H9 (cell line): Measurements from ENCODE around the gene ERGIC3. TPM values are rescaled to one million over a fixed set of nuclear protein-coding genes. Genes with fewer than 3 reads are reported as not detected.

Experiments
- DNase-seq: peaks from one replicate; pipeline ENCODE4 v3.0.0-alpha.2; 2017
- H2AFZ ChIP-seq: one replicate; pipeline ENCODE4 v1.6.1; 2013; ENCODE audit warnings: mild to moderate bottlenecking, low read length, control low read depth, moderate library complexity
- H2AK5ac ChIP-seq: 2 replicates; pipeline ENCODE4 v1.6.1; 2013; ENCODE audit warnings: low read length, control low read depth, mixed read lengths; ENCODE audit not compliant: insufficient read length
- H2BK120ac ChIP-seq: one replicate; pipeline ENCODE4 v1.6.1; 2013; ENCODE audit warnings: low read depth, mild to moderate bottlenecking, low read length, control low read depth, inconsistent platforms; ENCODE audit not compliant: poor library complexity, severe bottlenecking
- H2BK12ac ChIP-seq: 2 replicates; pipeline ENCODE4 v1.6.1; 2013; ENCODE audit warnings: low read length, control low read depth, mixed read lengths, low read depth; ENCODE audit not compliant: insufficient read length
- H2BK15ac ChIP-seq: 2 replicates; pipeline ENCODE4 v1.6.1; 2013; ENCODE audit warnings: low read depth, low read length, control low read depth
- H2BK20ac ChIP-seq: one replicate; pipeline ENCODE4 v1.6.1; 2013; ENCODE audit warnings: low read depth, mild to moderate bottlenecking, low read length, control low read depth, inconsistent platforms; ENCODE audit not compliant: poor library complexity, severe bottlenecking
- H2BK5ac ChIP-seq: 2 replicates; pipeline ENCODE4 v1.6.1; 2013; ENCODE audit warnings: low read length, control low read depth, mixed read lengths; ENCODE audit not compliant: insufficient read length
- H3K14ac ChIP-seq: 2 replicates; pipeline ENCODE4 v1.6.1; 2013; ENCODE audit warnings: low read length, control low read depth; ENCODE audit not compliant: insufficient read depth
- H3K18ac ChIP-seq: 2 replicates; pipeline ENCODE4 v1.6.1; 2013; ENCODE audit warnings: low read depth, mild to moderate bottlenecking, mixed read lengths, low read length, control low read depth; ENCODE audit not compliant: insufficient read length
- H3K23ac ChIP-seq: 2 replicates; pipeline ENCODE4 v1.6.1; 2013; ENCODE audit warnings: low read length, control low read depth, mixed read lengths, low read depth; ENCODE audit not compliant: insufficient read length
- H3K23me2 ChIP-seq: 2 replicates; pipeline ENCODE4 v1.6.1; 2013; ENCODE audit warnings: low read depth, mild to moderate bottlenecking, mixed read lengths, low read length, control low read depth; ENCODE audit not compliant: insufficient read length, poor library complexity, severe bottlenecking
- H3K27ac ChIP-seq: 2 replicates; pipeline ENCODE4 v1.5.1; 2013; ENCODE audit warnings: low read length, control low read depth, mixed read lengths, low read depth; ENCODE audit not compliant: insufficient read length
- H3K27me3 ChIP-seq: 2 replicates; pipeline ENCODE4 v1.6.1; 2013; ENCODE audit warnings: low read length, control low read depth, inconsistent platforms; ENCODE audit not compliant: insufficient read depth
- H3K4ac ChIP-seq: 2 replicates; pipeline ENCODE4 v1.6.1; 2013; ENCODE audit warnings: low read depth, mild to moderate bottlenecking, control low read depth, inconsistent platforms, low read length, moderate library complexity
- H3K4me1 ChIP-seq: 2 replicates; pipeline ENCODE4 v1.6.1; 2013; ENCODE audit warnings: low read length, control low read depth, inconsistent platforms; ENCODE audit not compliant: insufficient read depth
- H3K4me2 ChIP-seq: 2 replicates; pipeline ENCODE4 v1.6.1; 2013; ENCODE audit warnings: low read length, control low read depth, mixed read lengths; ENCODE audit not compliant: insufficient read length, insufficient read depth
- H3K56ac ChIP-seq: 2 replicates; pipeline ENCODE4 v1.6.1; 2013; ENCODE audit warnings: low read depth, mild to moderate bottlenecking, mixed read lengths, low read length, control low read depth; ENCODE audit not compliant: insufficient read length
- H3K79me1 ChIP-seq: 2 replicates; pipeline ENCODE4 v1.6.1; 2013; ENCODE audit warnings: low read depth, mild to moderate bottlenecking, moderate library complexity, low read length, control low read depth, inconsistent platforms; ENCODE audit not compliant: insufficient read depth, poor library complexity, severe bottlenecking
- H3K79me2 ChIP-seq: 2 replicates; pipeline ENCODE4 v1.6.1; 2013; ENCODE audit warnings: low read length, control low read depth, inconsistent platforms; ENCODE audit not compliant: insufficient read depth
- H3K9ac ChIP-seq: 2 replicates; pipeline ENCODE4 v1.6.1; 2013; ENCODE audit warnings: low read length, control low read depth, mixed read lengths; ENCODE audit not compliant: insufficient read length; ENCODE audit errors: extremely low read depth
- H3K9me3 ChIP-seq: one replicate; pipeline ENCODE4 v1.6.1; 2013; ENCODE audit warnings: low read depth, low read length, inconsistent platforms; ENCODE audit not compliant: control insufficient read depth
- H3T11ph ChIP-seq: one replicate; pipeline ENCODE4 v1.6.1; 2013; ENCODE audit warnings: mild to moderate bottlenecking, low read length, control low read depth, inconsistent platforms
- H4K20me1 ChIP-seq: one replicate; pipeline ENCODE4 v1.6.1; 2013; ENCODE audit not compliant: control insufficient read depth, insufficient read length, insufficient read depth
- H4K5ac ChIP-seq: 2 replicates; pipeline ENCODE4 v1.6.1; 2013; ENCODE audit warnings: low read depth, mild to moderate bottlenecking, mixed read lengths, low read length, control low read depth; ENCODE audit not compliant: insufficient read length
- H4K8ac ChIP-seq: replicated peaks from 2 replicates; pipeline ENCODE4 v1.6.1; 2013; ENCODE audit warnings: low read length, control low read depth, mixed read lengths, low read depth; ENCODE audit not compliant: insufficient read length
- H4K91ac ChIP-seq: 2 replicates; pipeline ENCODE4 v1.6.1; 2013; ENCODE audit warnings: low read depth, mild to moderate bottlenecking, moderate library complexity, mixed read lengths, low read length, control low read depth; ENCODE audit not compliant: insufficient read length
- H3K27ac Mint-ChIP-seq, 3 experiments: 2 replicates in 2 of 3; 3 replicates in 1 of 3; pipeline ENCODE4 v1.8.0; 2020 to 2021; ENCODE audit warnings: mixed read lengths in 3 of 3, mild to moderate bottlenecking in 1 of 3, moderate library complexity in 1 of 3
- H3K27me3 Mint-ChIP-seq: 2 replicates; pipeline ENCODE4 v1.8.0; 2021; ENCODE audit warnings: low read depth, mild to moderate bottlenecking, moderate library complexity, mixed read lengths
- H3K36me3 Mint-ChIP-seq, 3 experiments: 2 replicates in 2 of 3; 3 replicates in 1 of 3; pipeline ENCODE4 v1.8.0; 2020 to 2021; ENCODE audit warnings: low read depth in 3 of 3, mixed read lengths in 3 of 3; ENCODE audit not compliant: insufficient read depth in 1 of 3
- H3K4me1 Mint-ChIP-seq, 2 experiments: 2 replicates each; pipeline ENCODE4 v1.8.0; 2020; ENCODE audit warnings: mixed read lengths in 2 of 2
- H3K4me3 Mint-ChIP-seq, 2 experiments: 2 replicates in 1 of 2; 3 replicates in 1 of 2; pipeline ENCODE4 v1.8.0; 2020 to 2021; ENCODE audit warnings: mild to moderate bottlenecking in 2 of 2, mixed read lengths in 2 of 2, moderate library complexity in 1 of 2
- H3K9me3 Mint-ChIP-seq, 2 experiments: 2 replicates in 1 of 2; 3 replicates in 1 of 2; pipeline ENCODE4 v1.8.0; 2020; ENCODE audit warnings: mild to moderate bottlenecking in 2 of 2, mixed read lengths in 2 of 2, moderate library complexity in 1 of 2
- CTCF ChIP-seq: fragments of 200-600 bp; sonication (generic); conservative IDR thresholded peaks from 3 replicates; pipeline ENCODE4 v1.8.0; 2021; ENCODE audit warnings: antibody characterized with exemption, mild to moderate bottlenecking
- WGBS: extraction: QIAGEN DNeasy Blood & Tissue Kit; methylation state at CpG from one replicate; pipeline ENCODE4 v1.1.7; 2013; ENCODE audit warnings: missing lambda C conversion rate, low lambda C conversion rate, mixed read lengths; ENCODE audit not compliant: insufficient read length; ENCODE audit errors: extremely low coverage; 5-methylcytosine and 5-hydroxymethylcytosine counted together
- total RNA-seq: library from RNA; stranded (reverse); gene quantifications from 2 replicates; pipeline ENCODE4 v1.2.1, GENCODE V29; 2021

Gene ERGIC3
- total RNA-seq, 1 experiment from 2014 or later: 188 TPM

GRCh38 chr20:35508493-35509218 lies 33.2 kb upstream of the ERGIC3 start:
- Histone ChIP-seq H3K14ac (no peak overlapping the region), H2BK5ac (no peak overlapping the region), H3K56ac (no peak overlapping the region), H2BK15ac (no peak overlapping the region), H4K91ac (no peak overlapping the region), H4K8ac (no peak overlapping the region), H2AK5ac (no peak overlapping the region), H3K4ac (no peak overlapping the region), H3K23ac (no peak overlapping the region), H3K23me2 (no peaks in the 10 kb centered on the region), H4K20me1 (no peaks in the 10 kb centered on the region), H3K9ac (no peak overlapping the region), H3K27me3 (no peaks in the 10 kb centered on the region), H3K79me1 (no peaks in the 10 kb centered on the region), H3K9me3 (no peaks in the 10 kb centered on the region), H3K4me1 (no peaks in the 10 kb centered on the region), H3K79me2 (no peaks in the 10 kb centered on the region), H4K5ac (no peak overlapping the region), H3K4me2 (no peak overlapping the region), H3T11ph (no peak overlapping the region), H2BK20ac (no peak overlapping the region), H3K27ac (no peak overlapping the region), H2BK12ac (no peak overlapping the region), H2BK120ac (no peak overlapping the region), H3K18ac (no peak overlapping the region), H2AFZ (no peak overlapping the region)
- Mint-ChIP-seq H3K36me3 (peaks cover 13 to 62% (median 58%) of the 10 kb centered on the region in 3 experiments; a peak in 6 of 7 replicates), H3K27ac (no peak overlapping the region), H3K27me3 (no peaks in the 10 kb centered on the region; the same call in 1 of the 2 replicates), H3K4me1 (no peaks in the 10 kb centered on the region), H3K4me3 (no peak overlapping the region), H3K9me3 (no peaks in the 10 kb centered on the region)
- DNase-seq: no peak
- TF ChIP-seq CTCF: no peak
- WGBS: no CpG with 5 or more reads among the region's 10 CpGs
